H9 (cell line): ENCODE data around the gene THSD7B. TPM values are rescaled to one million over a fixed set of nuclear protein-coding genes. Genes with fewer than 3 reads are reported as not detected.

ENCODE experiments used
- DNase-seq: peaks from one replicate; pipeline ENCODE4 v3.0.0-alpha.2; 2017
- H2AFZ ChIP-seq: one replicate; pipeline ENCODE4 v1.6.1; 2013; ENCODE audit warnings: mild to moderate bottlenecking, low read length, control low read depth, moderate library complexity
- H2AK5ac ChIP-seq: 2 replicates; pipeline ENCODE4 v1.6.1; 2013; ENCODE audit warnings: low read length, control low read depth, mixed read lengths; ENCODE audit not compliant: insufficient read length
- H2BK120ac ChIP-seq: one replicate; pipeline ENCODE4 v1.6.1; 2013; ENCODE audit warnings: low read depth, mild to moderate bottlenecking, low read length, control low read depth, inconsistent platforms; ENCODE audit not compliant: poor library complexity, severe bottlenecking
- H2BK12ac ChIP-seq: 2 replicates; pipeline ENCODE4 v1.6.1; 2013; ENCODE audit warnings: low read length, control low read depth, mixed read lengths, low read depth; ENCODE audit not compliant: insufficient read length
- H2BK15ac ChIP-seq: 2 replicates; pipeline ENCODE4 v1.6.1; 2013; ENCODE audit warnings: low read depth, low read length, control low read depth
- H2BK20ac ChIP-seq: one replicate; pipeline ENCODE4 v1.6.1; 2013; ENCODE audit warnings: low read depth, mild to moderate bottlenecking, low read length, control low read depth, inconsistent platforms; ENCODE audit not compliant: poor library complexity, severe bottlenecking
- H2BK5ac ChIP-seq: 2 replicates; pipeline ENCODE4 v1.6.1; 2013; ENCODE audit warnings: low read length, control low read depth, mixed read lengths; ENCODE audit not compliant: insufficient read length
- H3K14ac ChIP-seq: 2 replicates; pipeline ENCODE4 v1.6.1; 2013; ENCODE audit warnings: low read length, control low read depth; ENCODE audit not compliant: insufficient read depth
- H3K18ac ChIP-seq: 2 replicates; pipeline ENCODE4 v1.6.1; 2013; ENCODE audit warnings: low read depth, mild to moderate bottlenecking, mixed read lengths, low read length, control low read depth; ENCODE audit not compliant: insufficient read length
- H3K23ac ChIP-seq: 2 replicates; pipeline ENCODE4 v1.6.1; 2013; ENCODE audit warnings: low read length, control low read depth, mixed read lengths, low read depth; ENCODE audit not compliant: insufficient read length
- H3K23me2 ChIP-seq: 2 replicates; pipeline ENCODE4 v1.6.1; 2013; ENCODE audit warnings: low read depth, mild to moderate bottlenecking, mixed read lengths, low read length, control low read depth; ENCODE audit not compliant: insufficient read length, poor library complexity, severe bottlenecking
- H3K27ac ChIP-seq: 2 replicates; pipeline ENCODE4 v1.5.1; 2013; ENCODE audit warnings: low read length, control low read depth, mixed read lengths, low read depth; ENCODE audit not compliant: insufficient read length
- H3K27me3 ChIP-seq: 2 replicates; pipeline ENCODE4 v1.6.1; 2013; ENCODE audit warnings: low read length, control low read depth, inconsistent platforms; ENCODE audit not compliant: insufficient read depth
- H3K4ac ChIP-seq: 2 replicates; pipeline ENCODE4 v1.6.1; 2013; ENCODE audit warnings: low read depth, mild to moderate bottlenecking, control low read depth, inconsistent platforms, low read length, moderate library complexity
- H3K4me1 ChIP-seq: 2 replicates; pipeline ENCODE4 v1.6.1; 2013; ENCODE audit warnings: low read length, control low read depth, inconsistent platforms; ENCODE audit not compliant: insufficient read depth
- H3K4me2 ChIP-seq: 2 replicates; pipeline ENCODE4 v1.6.1; 2013; ENCODE audit warnings: low read length, control low read depth, mixed read lengths; ENCODE audit not compliant: insufficient read length, insufficient read depth
- H3K56ac ChIP-seq: 2 replicates; pipeline ENCODE4 v1.6.1; 2013; ENCODE audit warnings: low read depth, mild to moderate bottlenecking, mixed read lengths, low read length, control low read depth; ENCODE audit not compliant: insufficient read length
- H3K79me1 ChIP-seq: 2 replicates; pipeline ENCODE4 v1.6.1; 2013; ENCODE audit warnings: low read depth, mild to moderate bottlenecking, moderate library complexity, low read length, control low read depth, inconsistent platforms; ENCODE audit not compliant: insufficient read depth, poor library complexity, severe bottlenecking
- H3K79me2 ChIP-seq: 2 replicates; pipeline ENCODE4 v1.6.1; 2013; ENCODE audit warnings: low read length, control low read depth, inconsistent platforms; ENCODE audit not compliant: insufficient read depth
- H3K9ac ChIP-seq: 2 replicates; pipeline ENCODE4 v1.6.1; 2013; ENCODE audit warnings: low read length, control low read depth, mixed read lengths; ENCODE audit not compliant: insufficient read length; ENCODE audit errors: extremely low read depth
- H3K9me3 ChIP-seq: one replicate; pipeline ENCODE4 v1.6.1; 2013; ENCODE audit warnings: low read depth, low read length, inconsistent platforms; ENCODE audit not compliant: control insufficient read depth
- H3T11ph ChIP-seq: one replicate; pipeline ENCODE4 v1.6.1; 2013; ENCODE audit warnings: mild to moderate bottlenecking, low read length, control low read depth, inconsistent platforms
- H4K20me1 ChIP-seq: one replicate; pipeline ENCODE4 v1.6.1; 2013; ENCODE audit not compliant: control insufficient read depth, insufficient read length, insufficient read depth
- H4K5ac ChIP-seq: 2 replicates; pipeline ENCODE4 v1.6.1; 2013; ENCODE audit warnings: low read depth, mild to moderate bottlenecking, mixed read lengths, low read length, control low read depth; ENCODE audit not compliant: insufficient read length
- H4K8ac ChIP-seq: replicated peaks from 2 replicates; pipeline ENCODE4 v1.6.1; 2013; ENCODE audit warnings: low read length, control low read depth, mixed read lengths, low read depth; ENCODE audit not compliant: insufficient read length
- H4K91ac ChIP-seq: 2 replicates; pipeline ENCODE4 v1.6.1; 2013; ENCODE audit warnings: low read depth, mild to moderate bottlenecking, moderate library complexity, mixed read lengths, low read length, control low read depth; ENCODE audit not compliant: insufficient read length
- H3K27ac Mint-ChIP-seq, 3 experiments: 2 replicates in 2 of 3; 3 replicates in 1 of 3; pipeline ENCODE4 v1.8.0; 2020 to 2021; ENCODE audit warnings: mixed read lengths in 3 of 3, mild to moderate bottlenecking in 1 of 3, moderate library complexity in 1 of 3
- H3K27me3 Mint-ChIP-seq: 2 replicates; pipeline ENCODE4 v1.8.0; 2021; ENCODE audit warnings: low read depth, mild to moderate bottlenecking, moderate library complexity, mixed read lengths
- H3K36me3 Mint-ChIP-seq, 3 experiments: 2 replicates in 2 of 3; 3 replicates in 1 of 3; pipeline ENCODE4 v1.8.0; 2020 to 2021; ENCODE audit warnings: low read depth in 3 of 3, mixed read lengths in 3 of 3; ENCODE audit not compliant: insufficient read depth in 1 of 3
- H3K4me1 Mint-ChIP-seq, 2 experiments: 2 replicates each; pipeline ENCODE4 v1.8.0; 2020; ENCODE audit warnings: mixed read lengths in 2 of 2
- H3K4me3 Mint-ChIP-seq, 2 experiments: 2 replicates in 1 of 2; 3 replicates in 1 of 2; pipeline ENCODE4 v1.8.0; 2020 to 2021; ENCODE audit warnings: mild to moderate bottlenecking in 2 of 2, mixed read lengths in 2 of 2, moderate library complexity in 1 of 2
- H3K9me3 Mint-ChIP-seq, 2 experiments: 2 replicates in 1 of 2; 3 replicates in 1 of 2; pipeline ENCODE4 v1.8.0; 2020; ENCODE audit warnings: mild to moderate bottlenecking in 2 of 2, mixed read lengths in 2 of 2, moderate library complexity in 1 of 2
- WGBS: extraction: QIAGEN DNeasy Blood & Tissue Kit; methylation state at CpG from one replicate; pipeline ENCODE4 v1.1.7; 2013; ENCODE audit warnings: missing lambda C conversion rate, low lambda C conversion rate, mixed read lengths; ENCODE audit not compliant: insufficient read length; ENCODE audit errors: extremely low coverage; 5-methylcytosine and 5-hydroxymethylcytosine counted together
- total RNA-seq: library from RNA; stranded (reverse); gene quantifications from 2 replicates; pipeline ENCODE4 v1.2.1, GENCODE V29; 2021
- TF ChIP-seq, protein P1 (sequence below): fragments of 200-600 bp; sonication (generic); conservative IDR thresholded peaks from 3 replicates; pipeline ENCODE4 v1.8.0; 2021; ENCODE audit warnings: antibody characterized with exemption, mild to moderate bottlenecking

THSD7B gene
- total RNA-seq, 1 experiment from 2014 or later: 0.85 TPM

GRCh38 chr2:137205324-137205723 lies 440.0 kb downstream of the THSD7B start:
- DNase-seq: no peak
- H3K4me1 Mint-ChIP-seq: peaks cover 41 to 51% of the 10 kb centered on the region in 2 experiments
- Histone ChIP-seq H3K23ac (no peak overlapping the region), H2BK15ac (no peak overlapping the region), H2BK5ac (no peak overlapping the region), H3K79me2 (no peaks in the 10 kb centered on the region), H3K79me1 (no peaks in the 10 kb centered on the region), H3K27ac (no peak overlapping the region), H3K27me3 (no peaks in the 10 kb centered on the region), H3K14ac (no peak overlapping the region), H4K91ac (no peak overlapping the region), H3K18ac (no peak overlapping the region), H3K4me2 (no peak overlapping the region), H4K8ac (no peak overlapping the region), H3K9me3 (no peaks in the 10 kb centered on the region), H2AFZ (no peak overlapping the region), H3K4me1 (peaks cover 10% of the 10 kb centered on the region), H2BK120ac (no peak overlapping the region), H2BK20ac (no peak overlapping the region), H3K56ac (no peak overlapping the region), H4K20me1 (no peaks in the 10 kb centered on the region), H3K23me2 (no peaks in the 10 kb centered on the region), H4K5ac (no peak overlapping the region), H3T11ph (no peak overlapping the region), H3K9ac (no peak overlapping the region), H2AK5ac (no peak overlapping the region), H2BK12ac (no peak overlapping the region), H3K4ac (no peak overlapping the region)
- no peaks in the 10 kb centered on the region for H3K9me3 Mint-ChIP-seq
- no peaks in the 10 kb centered on the region for H3K27me3 Mint-ChIP-seq
- H3K4me3 Mint-ChIP-seq: no peak overlapping the region
- WGBS: no CpG with 5 or more reads among the region's 3 CpGs
- H3K27ac Mint-ChIP-seq: no peak overlapping the region
- TF ChIP-seq, protein P1, sequence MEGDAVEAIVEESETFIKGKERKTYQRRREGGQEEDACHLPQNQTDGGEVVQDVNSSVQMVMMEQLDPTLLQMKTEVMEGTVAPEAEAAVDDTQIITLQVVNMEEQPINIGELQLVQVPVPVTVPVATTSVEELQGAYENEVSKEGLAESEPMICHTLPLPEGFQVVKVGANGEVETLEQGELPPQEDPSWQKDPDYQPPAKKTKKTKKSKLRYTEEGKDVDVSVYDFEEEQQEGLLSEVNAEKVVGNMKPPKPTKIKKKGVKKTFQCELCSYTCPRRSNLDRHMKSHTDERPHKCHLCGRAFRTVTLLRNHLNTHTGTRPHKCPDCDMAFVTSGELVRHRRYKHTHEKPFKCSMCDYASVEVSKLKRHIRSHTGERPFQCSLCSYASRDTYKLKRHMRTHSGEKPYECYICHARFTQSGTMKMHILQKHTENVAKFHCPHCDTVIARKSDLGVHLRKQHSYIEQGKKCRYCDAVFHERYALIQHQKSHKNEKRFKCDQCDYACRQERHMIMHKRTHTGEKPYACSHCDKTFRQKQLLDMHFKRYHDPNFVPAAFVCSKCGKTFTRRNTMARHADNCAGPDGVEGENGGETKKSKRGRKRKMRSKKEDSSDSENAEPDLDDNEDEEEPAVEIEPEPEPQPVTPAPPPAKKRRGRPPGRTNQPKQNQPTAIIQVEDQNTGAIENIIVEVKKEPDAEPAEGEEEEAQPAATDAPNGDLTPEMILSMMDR: no peak
- H3K36me3 Mint-ChIP-seq: no peaks in the 10 kb centered on the region
